GM12872 (cell line): ENCODE measurements around the gene ATP2A3.

Experiments used
- TF ChIP-seq, protein P1 (sequence below): IDR thresholded peaks from 3 replicates; pipeline ENCODE4 v1.5.1; 2011; ENCODE audit warnings: low read depth, mild to moderate bottlenecking, low read length, moderate library complexity; ENCODE audit not compliant: insufficient read depth

The ATP2A3 gene

DNA sequence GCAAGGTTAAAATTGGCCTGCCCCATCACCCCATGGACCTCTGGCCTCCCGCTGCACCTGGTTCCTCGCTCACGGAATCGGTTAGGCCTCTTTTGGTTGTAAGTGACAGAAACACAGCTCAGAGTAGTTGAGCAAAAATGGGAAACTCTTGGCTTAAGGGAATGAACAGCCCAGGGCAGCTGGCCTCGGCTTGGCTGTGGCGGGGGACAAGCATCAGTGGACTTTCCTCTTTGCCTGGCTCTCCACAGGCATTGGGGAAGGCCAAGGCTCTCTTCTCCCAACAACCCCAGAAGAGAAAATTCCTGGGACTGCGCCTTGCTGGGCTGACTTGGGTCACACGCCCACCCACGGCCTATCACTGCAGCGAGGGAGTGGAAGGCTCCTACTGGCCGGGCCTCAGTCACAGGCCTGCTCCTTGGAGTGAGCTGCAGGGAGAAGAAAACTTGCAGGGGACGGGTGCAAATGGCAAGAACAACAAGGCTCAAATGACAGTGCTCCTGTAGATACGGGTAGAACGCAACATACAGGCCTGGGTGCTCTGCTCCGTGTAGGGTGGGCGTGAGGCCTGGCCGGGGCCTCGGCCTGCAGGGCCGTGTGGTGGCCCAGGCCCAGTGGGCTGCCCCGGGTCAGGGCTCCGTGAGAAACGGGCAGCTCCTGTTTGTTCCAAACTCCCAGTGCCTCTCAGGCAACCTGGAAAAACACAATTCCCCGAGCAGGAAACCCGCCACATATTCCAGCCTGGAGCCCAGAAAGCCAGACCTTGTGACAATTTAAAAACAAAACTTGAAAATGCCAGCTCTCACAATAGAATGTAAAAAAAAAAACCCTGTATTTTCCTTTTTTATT is 25.0 kb upstream of the ATP2A3 start:
- TF ChIP-seq, protein P1, sequence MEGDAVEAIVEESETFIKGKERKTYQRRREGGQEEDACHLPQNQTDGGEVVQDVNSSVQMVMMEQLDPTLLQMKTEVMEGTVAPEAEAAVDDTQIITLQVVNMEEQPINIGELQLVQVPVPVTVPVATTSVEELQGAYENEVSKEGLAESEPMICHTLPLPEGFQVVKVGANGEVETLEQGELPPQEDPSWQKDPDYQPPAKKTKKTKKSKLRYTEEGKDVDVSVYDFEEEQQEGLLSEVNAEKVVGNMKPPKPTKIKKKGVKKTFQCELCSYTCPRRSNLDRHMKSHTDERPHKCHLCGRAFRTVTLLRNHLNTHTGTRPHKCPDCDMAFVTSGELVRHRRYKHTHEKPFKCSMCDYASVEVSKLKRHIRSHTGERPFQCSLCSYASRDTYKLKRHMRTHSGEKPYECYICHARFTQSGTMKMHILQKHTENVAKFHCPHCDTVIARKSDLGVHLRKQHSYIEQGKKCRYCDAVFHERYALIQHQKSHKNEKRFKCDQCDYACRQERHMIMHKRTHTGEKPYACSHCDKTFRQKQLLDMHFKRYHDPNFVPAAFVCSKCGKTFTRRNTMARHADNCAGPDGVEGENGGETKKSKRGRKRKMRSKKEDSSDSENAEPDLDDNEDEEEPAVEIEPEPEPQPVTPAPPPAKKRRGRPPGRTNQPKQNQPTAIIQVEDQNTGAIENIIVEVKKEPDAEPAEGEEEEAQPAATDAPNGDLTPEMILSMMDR: no peak

DNA sequence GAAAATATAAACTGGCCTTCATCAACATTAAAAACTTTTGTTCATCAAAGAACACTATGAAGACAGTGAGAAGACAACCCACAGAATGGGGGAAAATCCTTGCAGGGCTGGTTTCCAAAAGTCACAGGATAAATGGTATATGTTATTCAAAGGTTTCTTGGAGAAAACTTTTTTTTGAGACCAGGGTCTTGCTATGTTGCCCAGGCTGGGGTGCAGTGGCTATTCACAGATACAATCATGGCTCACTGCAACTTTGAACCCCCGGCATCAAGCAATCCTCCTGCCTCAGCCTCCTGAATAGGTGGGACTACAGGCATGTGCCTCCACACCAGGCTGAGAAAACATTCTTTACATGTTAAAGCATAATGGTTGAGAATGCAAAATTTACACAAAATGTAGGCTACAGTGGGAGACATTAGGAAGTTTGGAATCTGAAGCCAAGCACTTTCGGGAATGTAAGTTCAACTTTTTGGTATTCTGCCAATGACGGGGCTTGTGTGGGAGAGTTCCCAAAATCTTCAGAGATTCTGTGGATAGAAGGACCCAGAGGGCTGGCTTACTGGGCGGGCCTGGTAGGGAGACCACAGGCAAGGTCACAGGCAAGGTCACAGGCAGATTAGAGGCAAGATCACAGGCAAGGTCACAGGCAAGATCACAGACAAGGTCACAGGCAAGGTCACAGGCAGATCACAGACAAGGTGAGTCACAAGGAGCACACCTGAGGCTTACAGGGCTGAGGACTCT is 24.2 kb upstream of the ATP2A3 start:
- TF ChIP-seq, protein P1: no peak

DNA sequence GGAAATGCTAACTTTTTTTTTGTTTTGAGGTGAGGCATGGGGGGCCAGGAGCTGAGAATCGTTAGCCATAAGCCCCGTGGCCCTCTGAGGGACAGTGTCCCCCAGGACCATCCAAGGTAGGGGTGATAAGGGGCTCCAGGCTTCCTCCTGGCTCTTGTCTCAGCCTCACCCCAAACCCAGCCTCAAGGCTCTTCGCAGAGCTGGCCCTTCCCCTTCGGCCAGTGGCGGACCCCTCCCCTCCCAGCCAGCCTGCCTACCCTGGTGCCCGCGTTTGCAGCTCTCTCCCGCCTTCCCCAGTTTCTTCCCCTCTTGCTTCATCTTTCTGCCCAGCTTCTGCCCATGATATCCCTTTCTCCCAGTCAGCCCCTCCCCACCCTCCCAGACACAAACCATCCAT is 22.7 kb upstream of the ATP2A3 start:
- TF ChIP-seq, protein P1: no peak

DNA sequence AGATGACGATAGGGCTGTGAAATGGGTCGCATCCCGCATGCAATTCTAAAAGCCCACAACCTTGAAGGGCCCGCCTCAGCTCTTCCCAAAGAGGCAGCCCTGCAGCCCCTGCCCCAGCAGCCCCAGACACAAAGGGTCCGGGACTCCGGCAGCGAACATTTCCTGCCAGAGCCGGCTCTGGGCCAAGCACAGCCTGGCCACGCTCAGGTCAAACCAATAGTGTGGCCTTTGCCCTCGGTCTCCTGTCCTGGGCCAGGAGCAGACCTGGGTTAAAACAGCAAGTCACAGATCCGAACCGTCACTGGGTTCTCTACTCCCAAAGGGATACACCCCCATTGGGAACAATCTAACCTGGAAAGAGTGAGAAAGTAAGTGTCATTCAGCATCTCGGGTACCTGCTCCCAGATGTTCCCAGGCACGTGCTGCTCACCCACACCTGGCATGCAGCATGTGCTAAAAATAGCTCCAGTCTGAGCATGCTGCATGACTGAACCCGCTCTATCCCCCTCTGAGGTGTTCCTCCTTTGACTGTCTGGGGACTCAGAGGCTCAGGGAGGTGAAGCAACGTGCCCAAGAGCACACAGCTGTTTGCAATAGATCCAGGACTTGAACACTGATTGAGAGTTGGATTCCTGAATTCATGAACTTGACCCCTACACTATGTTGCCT is 22.2 kb upstream of the ATP2A3 start:
- TF ChIP-seq, protein P1: no peak

DNA sequence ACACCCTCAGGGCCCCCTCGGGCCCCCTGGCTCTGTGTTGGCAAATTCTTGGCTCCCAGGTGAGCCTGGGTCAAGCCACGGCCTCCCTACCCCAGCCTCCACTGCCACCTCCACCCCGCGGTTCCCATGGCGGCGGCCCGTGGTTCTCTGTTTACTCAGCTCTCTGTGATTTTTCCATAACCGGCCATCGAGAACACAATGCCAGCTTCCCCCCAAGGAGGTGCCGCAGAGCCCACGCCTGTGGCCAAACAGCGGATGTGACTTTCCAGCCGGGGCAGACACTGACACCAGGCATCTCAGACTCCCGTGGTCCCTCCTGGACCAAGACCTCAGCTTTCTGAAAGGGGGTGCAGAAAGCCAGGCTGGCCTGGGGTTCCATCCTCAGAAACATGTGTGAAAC is 21.6 kb upstream of the ATP2A3 start:
- TF ChIP-seq, protein P1: no peak

DNA sequence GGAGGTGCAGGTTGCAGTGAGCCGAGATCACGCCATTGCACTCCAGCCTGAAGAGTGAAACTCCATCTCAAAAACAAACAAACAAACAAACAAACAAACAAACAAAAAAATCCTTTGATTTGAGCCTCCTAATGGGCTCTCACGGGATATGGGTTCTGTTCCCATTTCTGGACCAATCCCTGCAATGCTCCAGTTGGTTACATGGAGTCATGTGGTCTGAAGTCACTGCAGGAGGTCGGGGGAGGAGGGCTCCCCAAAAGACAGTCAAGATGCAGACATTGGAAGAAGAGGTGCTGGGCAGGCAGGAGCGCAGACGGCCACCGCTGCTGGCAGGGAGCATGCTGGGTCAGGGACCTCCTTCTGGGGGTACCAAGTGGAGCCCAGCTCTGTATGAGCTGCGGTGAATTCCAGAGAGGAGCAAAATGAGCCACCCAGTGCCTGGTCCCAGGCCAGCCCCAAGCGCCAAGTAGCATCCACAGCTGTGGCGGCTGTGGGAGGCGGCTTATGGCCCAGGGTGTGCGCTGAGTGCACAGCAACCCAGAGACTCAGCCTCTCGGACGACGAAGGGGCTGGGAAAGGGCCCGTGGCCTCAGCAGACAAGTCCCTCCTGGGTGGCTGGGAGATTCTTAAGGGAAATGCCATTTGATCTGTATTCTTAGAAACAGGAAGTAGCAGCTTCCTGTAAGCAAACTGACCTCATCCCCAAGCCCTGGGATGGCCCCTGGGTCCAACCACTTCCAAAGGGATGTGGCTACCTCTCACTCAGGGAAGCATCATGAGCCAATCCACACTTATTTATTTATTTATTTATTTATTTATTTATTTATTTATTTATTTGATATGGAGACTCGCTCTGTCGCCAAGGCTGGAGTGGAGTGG is 19.6 kb upstream of the ATP2A3 start:
- TF ChIP-seq, protein P1: no peak
